ENCODE measurements around the gene TMOD2.

- TF ChIP-seq RAD21 (IDR thresholded peaks at IDR 0.05; ENCODE audit: low read depth) (no peak), CEBPB (IDR thresholded peaks at IDR 0.05) (no peak), TAF1 (IDR thresholded peaks at IDR 0.05; ENCODE audit: low read depth) (no peak; the same call in 1 of the 2 replicates), ZBTB7A (IDR thresholded peaks at IDR 0.05; ENCODE audit: low read depth) (0 out of 2 replicates have a peak, but pooled peaks have one; percentile 15), CREB1 (IDR thresholded peaks at IDR 0.05; ENCODE audit: low read depth) (no peak), NFIC (IDR thresholded peaks at IDR 0.05) (no peak), EP300 (IDR thresholded peaks at IDR 0.05; ENCODE audit: borderline replicate concordance) (no peak; the same call in 1 of the 2 replicates), TEAD4 (IDR thresholded peaks at IDR 0.05) (no peak)
- TF ChIP-seq, protein P1, sequence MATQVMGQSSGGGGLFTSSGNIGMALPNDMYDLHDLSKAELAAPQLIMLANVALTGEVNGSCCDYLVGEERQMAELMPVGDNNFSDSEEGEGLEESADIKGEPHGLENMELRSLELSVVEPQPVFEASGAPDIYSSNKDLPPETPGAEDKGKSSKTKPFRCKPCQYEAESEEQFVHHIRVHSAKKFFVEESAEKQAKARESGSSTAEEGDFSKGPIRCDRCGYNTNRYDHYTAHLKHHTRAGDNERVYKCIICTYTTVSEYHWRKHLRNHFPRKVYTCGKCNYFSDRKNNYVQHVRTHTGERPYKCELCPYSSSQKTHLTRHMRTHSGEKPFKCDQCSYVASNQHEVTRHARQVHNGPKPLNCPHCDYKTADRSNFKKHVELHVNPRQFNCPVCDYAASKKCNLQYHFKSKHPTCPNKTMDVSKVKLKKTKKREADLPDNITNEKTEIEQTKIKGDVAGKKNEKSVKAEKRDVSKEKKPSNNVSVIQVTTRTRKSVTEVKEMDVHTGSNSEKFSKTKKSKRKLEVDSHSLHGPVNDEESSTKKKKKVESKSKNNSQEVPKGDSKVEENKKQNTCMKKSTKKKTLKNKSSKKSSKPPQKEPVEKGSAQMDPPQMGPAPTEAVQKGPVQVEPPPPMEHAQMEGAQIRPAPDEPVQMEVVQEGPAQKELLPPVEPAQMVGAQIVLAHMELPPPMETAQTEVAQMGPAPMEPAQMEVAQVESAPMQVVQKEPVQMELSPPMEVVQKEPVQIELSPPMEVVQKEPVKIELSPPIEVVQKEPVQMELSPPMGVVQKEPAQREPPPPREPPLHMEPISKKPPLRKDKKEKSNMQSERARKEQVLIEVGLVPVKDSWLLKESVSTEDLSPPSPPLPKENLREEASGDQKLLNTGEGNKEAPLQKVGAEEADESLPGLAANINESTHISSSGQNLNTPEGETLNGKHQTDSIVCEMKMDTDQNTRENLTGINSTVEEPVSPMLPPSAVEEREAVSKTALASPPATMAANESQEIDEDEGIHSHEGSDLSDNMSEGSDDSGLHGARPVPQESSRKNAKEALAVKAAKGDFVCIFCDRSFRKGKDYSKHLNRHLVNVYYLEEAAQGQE (IDR thresholded peaks at IDR 0.05; ENCODE audit: low read depth) = no peak
- TF ChIP-seq, protein P2, sequence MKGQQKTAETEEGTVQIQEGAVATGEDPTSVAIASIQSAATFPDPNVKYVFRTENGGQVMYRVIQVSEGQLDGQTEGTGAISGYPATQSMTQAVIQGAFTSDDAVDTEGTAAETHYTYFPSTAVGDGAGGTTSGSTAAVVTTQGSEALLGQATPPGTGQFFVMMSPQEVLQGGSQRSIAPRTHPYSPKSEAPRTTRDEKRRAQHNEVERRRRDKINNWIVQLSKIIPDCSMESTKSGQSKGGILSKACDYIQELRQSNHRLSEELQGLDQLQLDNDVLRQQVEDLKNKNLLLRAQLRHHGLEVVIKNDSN (IDR thresholded peaks at IDR 0.05) = peak; percentile 12; the same call in 1 of the 2 replicates
- TF ChIP-seq, protein P3, sequence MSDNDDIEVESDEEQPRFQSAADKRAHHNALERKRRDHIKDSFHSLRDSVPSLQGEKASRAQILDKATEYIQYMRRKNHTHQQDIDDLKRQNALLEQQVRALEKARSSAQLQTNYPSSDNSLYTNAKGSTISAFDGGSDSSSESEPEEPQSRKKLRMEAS (IDR thresholded peaks at IDR 0.05) = peak; percentile 94
These were observed 14.5 kb upstream of the TMOD2 start for GRCh38 chr15:51736751-51737521.

Measured in Ishikawa (cell line).